Anterior cingulate cortex (tissue), 58 donors: ENCODE measurements around the gene GOLGB1.
"Not testable (repeated sequence)": the region's sequence is repeated elsewhere in the genome, so short reads cannot be mapped to it uniquely, and the experiment has no call there.

ENCODE experiments used
- DNase-seq, 58 donors: peaks; one replicate each; lab custom pipeline; 2025; lab: John Stamatoyannopoulos, UW

The GOLGB1 gene

GRCh38 chr3:121748680-121749275 is 763 bp downstream of the GOLGB1 start:
- DNase-seq: no peak

GRCh38 chr3:121747976-121748375 is 1.6 kb downstream of the GOLGB1 start:
- no peak for DNase-seq

GRCh38 chr3:121743106-121743505 is 6.4 kb downstream of the GOLGB1 start:
- DNase-seq: not testable (repeated sequence)

- no peak for DNase-seq
Observed at GRCh38 chr3:121740896-121741295, 8.6 kb downstream of the GOLGB1 start.

- no peak for DNase-seq
Observed at GRCh38 chr3:121739902-121740301, 9.6 kb downstream of the GOLGB1 start.

GRCh38 chr3:121737644-121738043 is 11.9 kb downstream of the GOLGB1 start:
- DNase-seq: no peak

GRCh38 chr3:121736112-121736511 is 13.4 kb downstream of the GOLGB1 start:
- no peak for DNase-seq

GRCh38 chr3:121735047-121735696 is 14.4 kb downstream of the GOLGB1 start:
- no peak for DNase-seq

GRCh38 chr3:121730940-121731687 is 18.4 kb downstream of the GOLGB1 start:
- DNase-seq: no peak

GRCh38 chr3:121724130-121724529 is 25.4 kb downstream of the GOLGB1 start:
- no peak for DNase-seq

GRCh38 chr3:121723485-121723884 is 26.1 kb downstream of the GOLGB1 start:
- DNase-seq: no peak

GRCh38 chr3:121722411-121722810 is 27.1 kb downstream of the GOLGB1 start:
- DNase-seq: no peak

GRCh38 chr3:121720163-121720562 is 29.4 kb downstream of the GOLGB1 start:
- no peak for DNase-seq

- DNase-seq: no peak
Observed at GRCh38 chr3:121719423-121719822, 30.1 kb downstream of the GOLGB1 start.

- no peak for DNase-seq
Observed at GRCh38 chr3:121718205-121718846, 31.2 kb downstream of the GOLGB1 start.

- no peak for DNase-seq
Observed at GRCh38 chr3:121710347-121710746, 39.2 kb downstream of the GOLGB1 start.

- no peak for DNase-seq
Observed at GRCh38 chr3:121707531-121708273, 41.8 kb downstream of the GOLGB1 start.

GRCh38 chr3:121705541-121705940 is 44.0 kb downstream of the GOLGB1 start:
- DNase-seq: no peak

- no peak for DNase-seq
Observed at GRCh38 chr3:121703973-121704372, 45.6 kb downstream of the GOLGB1 start.

GRCh38 chr3:121698901-121699300 is 50.6 kb downstream of the GOLGB1 start:
- DNase-seq: peak in 2 of 58 donors; percentile 0 to 2

- no peak for DNase-seq
Observed at GRCh38 chr3:121698476-121698875, 51.1 kb downstream of the GOLGB1 start.
